Heart left ventricle (tissue), 13 donors: ENCODE data around the gene ARHGEF28.

Experiments used
- POLR2A ChIP-seq, 2 donors: fragments of 450-650 bp; IDR thresholded peaks; one replicate each; pipeline ENCODE4 v1.6.1; 2017; ENCODE audit warnings: antibody characterized with exemption in 2 of 2, mild to moderate bottlenecking in 2 of 2, moderate library complexity in 2 of 2
- TF ChIP-seq, protein P1 (sequence below), 12 donors: fragments of 200-600 bp; sonication (generic) in 4 of 12; IDR thresholded peaks; one replicate each; pipeline versions ENCODE4 v1.5.0 to v1.8.0; 2018 to 2022; ENCODE audit warnings: antibody characterized with exemption in 12 of 12, mild to moderate bottlenecking in 5 of 12
- donor health status: ischemic (EF 13 %, LVEDD 7.1; RV severe dilation, severe dysfunction).
- donor health status: DM: no; HTN: yes; CAD: no.
- donor health status: DM: no; HTN: no; CAD: no.
- donor health status: ischemic (EF 25% LVEDD 6.9; RV normal size, moderate dysfunction).
- donor health status: ischemic (EF 25% LVEDD 5.7; RV mildly dilated, moderate dysfunction).
- donor health status: ischemic (EF 35%, LVEDD 5.7; RV mildly dilated, moderate dysfunction).
- donor health status: nonischemic (EF 11% LVEDD 7.7; RV severe dilation, severe dysfunction).
- donor health status: DM: yes; HTN: yes; CAD: no.
- donor health status: PGD.
- donor health status: ischemic (EF 29% LVEDD 5.4; RV normal size, mild dysfunction).
- donor health status: nonischemic (EF 23%, LVEDD 6.1; RV moderate dilation, normal function).

DNA sequence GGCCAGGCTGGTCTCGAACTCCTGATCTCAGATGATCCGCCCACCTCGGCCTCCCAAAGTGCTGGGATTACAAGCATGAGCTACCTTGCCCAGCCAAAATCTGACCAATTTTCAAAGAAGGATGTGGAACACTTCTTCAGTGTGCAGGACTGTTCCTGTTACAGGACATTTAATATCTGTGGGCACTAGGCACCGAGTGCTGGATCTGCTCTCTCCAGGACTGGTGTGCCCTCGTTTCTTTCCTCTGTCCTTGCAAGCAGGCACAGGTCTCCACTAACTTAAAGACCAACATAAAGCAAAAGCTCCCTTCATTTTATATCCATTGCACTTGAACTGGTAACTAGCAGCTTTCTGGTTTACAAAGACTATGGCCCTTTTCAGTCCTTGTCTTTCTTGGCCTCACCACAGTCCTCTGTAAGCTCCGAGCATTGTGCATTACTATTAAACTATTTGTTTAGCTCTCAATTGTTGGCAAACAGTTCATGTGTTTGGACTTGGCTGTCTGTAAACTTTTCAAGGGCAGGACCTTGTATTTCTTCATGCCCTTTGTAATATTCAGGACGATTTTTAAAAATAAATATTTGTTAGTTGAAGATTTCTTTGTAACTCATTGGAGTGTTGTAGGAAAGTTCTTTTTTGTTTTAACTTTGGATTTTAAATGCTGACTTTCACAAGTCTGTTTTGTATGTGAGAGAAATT, 37.3 kb downstream of the ARHGEF28 start:
- TF ChIP-seq, protein P1, sequence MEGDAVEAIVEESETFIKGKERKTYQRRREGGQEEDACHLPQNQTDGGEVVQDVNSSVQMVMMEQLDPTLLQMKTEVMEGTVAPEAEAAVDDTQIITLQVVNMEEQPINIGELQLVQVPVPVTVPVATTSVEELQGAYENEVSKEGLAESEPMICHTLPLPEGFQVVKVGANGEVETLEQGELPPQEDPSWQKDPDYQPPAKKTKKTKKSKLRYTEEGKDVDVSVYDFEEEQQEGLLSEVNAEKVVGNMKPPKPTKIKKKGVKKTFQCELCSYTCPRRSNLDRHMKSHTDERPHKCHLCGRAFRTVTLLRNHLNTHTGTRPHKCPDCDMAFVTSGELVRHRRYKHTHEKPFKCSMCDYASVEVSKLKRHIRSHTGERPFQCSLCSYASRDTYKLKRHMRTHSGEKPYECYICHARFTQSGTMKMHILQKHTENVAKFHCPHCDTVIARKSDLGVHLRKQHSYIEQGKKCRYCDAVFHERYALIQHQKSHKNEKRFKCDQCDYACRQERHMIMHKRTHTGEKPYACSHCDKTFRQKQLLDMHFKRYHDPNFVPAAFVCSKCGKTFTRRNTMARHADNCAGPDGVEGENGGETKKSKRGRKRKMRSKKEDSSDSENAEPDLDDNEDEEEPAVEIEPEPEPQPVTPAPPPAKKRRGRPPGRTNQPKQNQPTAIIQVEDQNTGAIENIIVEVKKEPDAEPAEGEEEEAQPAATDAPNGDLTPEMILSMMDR (IDR thresholded peaks at IDR 0.05) = no peak
- no peak for TF ChIP-seq POLR2A (IDR thresholded peaks at IDR 0.05)
